SU-DHL-6 (cell line): ENCODE results near the gene HMCN2.

Experiments used
- H2AFZ ChIP-seq: fragments of 200-600 bp; sonication (generic); 2 replicates; pipeline ENCODE4 v1.6.1; 2014; ENCODE audit warnings: low read depth, mild to moderate bottlenecking, moderate library complexity, mixed read lengths, antibody characterized with exemption, low read length; ENCODE audit not compliant: severe bottlenecking
- H3F3A ChIP-seq: fragments of 200-600 bp; shearing (Covaris generic); 2 replicates; pipeline ENCODE4 v1.6.0; 2016; ENCODE audit warnings: antibody characterized with exemption, mild to moderate bottlenecking; ENCODE audit not compliant: insufficient read depth
- H3K27ac ChIP-seq: fragments of 200-600 bp; sonication (generic); 2 replicates; pipeline ENCODE4 v1.5.1; 2016; ENCODE audit warnings: low read depth, mild to moderate bottlenecking, low read length, moderate library complexity, mixed read lengths
- H3K27me3 ChIP-seq: fragments of 200-600 bp; sonication (generic), shearing (Covaris generic); 2 replicates; pipeline ENCODE4 v1.6.0; 2014; ENCODE audit warnings: mild to moderate bottlenecking, low read length
- H3K36me3 ChIP-seq: fragments of 200-600 bp; sonication (generic); 2 replicates; pipeline ENCODE4 v1.6.1; 2014; ENCODE audit warnings: mild to moderate bottlenecking, low read length, mixed read lengths
- H3K4me2 ChIP-seq: fragments of 300-600, 200-600 bp; shearing (Covaris generic), sonication (generic); 2 replicates; pipeline ENCODE4 v1.6.0; 2014; ENCODE audit warnings: low read length, low read depth, mild to moderate bottlenecking; ENCODE audit not compliant: poor library complexity, severe bottlenecking
- H3K4me3 ChIP-seq: fragments of 200-600 bp; sonication (generic); 2 replicates; pipeline ENCODE4 v1.5.1; 2014; ENCODE audit warnings: antibody characterized with exemption, low read length, mild to moderate bottlenecking, mixed read lengths; ENCODE audit not compliant: insufficient read depth, poor library complexity, severe bottlenecking
- H3K79me2 ChIP-seq: fragments of 200-600 bp; sonication (generic); 2 replicates; pipeline ENCODE4 v1.6.1; 2014; ENCODE audit warnings: mild to moderate bottlenecking, low read length, moderate library complexity; ENCODE audit not compliant: insufficient read depth
- H3K9ac ChIP-seq: fragments of 200-600 bp; sonication (generic); 2 replicates; pipeline ENCODE4 v1.7.0; 2014; ENCODE audit warnings: mild to moderate bottlenecking, low read length
- H3K9me2 ChIP-seq: fragments of 200-600 bp; sonication (generic); replicated peaks from 2 replicates; pipeline ENCODE4 v1.6.1; 2014; ENCODE audit warnings: low read length; ENCODE audit not compliant: insufficient read depth
- H3K9me3 ChIP-seq: fragments of 200-600 bp; sonication (generic); 2 replicates; pipeline ENCODE4 v1.6.1; 2014; ENCODE audit warnings: low read length, mixed read lengths; ENCODE audit not compliant: insufficient read depth
- H4K20me1 ChIP-seq: fragments of 200-600 bp; sonication (generic); 2 replicates; pipeline ENCODE4 v1.6.1; 2014; ENCODE audit warnings: low read depth, mild to moderate bottlenecking, antibody characterized with exemption, low read length, moderate library complexity, mixed read lengths
- CTCF ChIP-seq: fragments of 200-600 bp; sonication (generic); IDR thresholded peaks from one replicate; pipeline ENCODE4 v1.5.1; 2017; ENCODE audit warnings: antibody characterized with exemption, mild to moderate bottlenecking, low read length, moderate library complexity; ENCODE audit not compliant: insufficient read depth, poor library complexity, severe bottlenecking
- EZH2phosphoT487 ChIP-seq: fragments of 200-600 bp; sonication (generic), shearing (Covaris generic); conservative IDR thresholded peaks from 2 replicates; pipeline ENCODE4 v1.6.1; 2018; ENCODE audit warnings: mild to moderate bottlenecking, antibody characterized with exemption, low read length, moderate library complexity, mixed read lengths

HMCN2 gene

GRCh38 chr9:130289711-130290241 lies 24.2 kb downstream of the HMCN2 start:
- H2AFZ ChIP-seq, result no peak overlapping the region

GRCh38 chr9:130290291-130291181 lies 25.0 kb downstream of the HMCN2 start:
- Histone ChIP-seq H3F3A (no peaks in the 10 kb centered on the region), H3K4me3 (no peak overlapping the region), H3K79me2 (no peaks in the 10 kb centered on the region), H3K36me3 (no peaks in the 10 kb centered on the region), H3K4me2 (no peak overlapping the region), H3K9me2 (no peaks in the 10 kb centered on the region), H4K20me1 (no peaks in the 10 kb centered on the region), H3K27me3 (no peaks in the 10 kb centered on the region), H3K27ac (no peak overlapping the region), H3K9ac (no peak overlapping the region), H3K9me3 (no peaks in the 10 kb centered on the region), H2AFZ (no peak overlapping the region)
- TF ChIP-seq EZH2phosphoT487, result no peak
- TF ChIP-seq CTCF, result no peak

More at GRCh38 chr9:130289711-130290241, 24.2 kb downstream of the HMCN2 start:
- Histone ChIP-seq H3K9me2 (no peaks in the 10 kb centered on the region), H3F3A (no peaks in the 10 kb centered on the region), H3K79me2 (no peaks in the 10 kb centered on the region), H3K36me3 (no peaks in the 10 kb centered on the region), H3K9ac (no peak overlapping the region), H3K27me3 (no peaks in the 10 kb centered on the region), H3K27ac (no peak overlapping the region), H3K9me3 (no peaks in the 10 kb centered on the region), H4K20me1 (no peaks in the 10 kb centered on the region), H3K4me2 (no peak overlapping the region), H3K4me3 (no peak overlapping the region)
- TF ChIP-seq EZH2phosphoT487 (no peak), CTCF (no peak)

DNA sequence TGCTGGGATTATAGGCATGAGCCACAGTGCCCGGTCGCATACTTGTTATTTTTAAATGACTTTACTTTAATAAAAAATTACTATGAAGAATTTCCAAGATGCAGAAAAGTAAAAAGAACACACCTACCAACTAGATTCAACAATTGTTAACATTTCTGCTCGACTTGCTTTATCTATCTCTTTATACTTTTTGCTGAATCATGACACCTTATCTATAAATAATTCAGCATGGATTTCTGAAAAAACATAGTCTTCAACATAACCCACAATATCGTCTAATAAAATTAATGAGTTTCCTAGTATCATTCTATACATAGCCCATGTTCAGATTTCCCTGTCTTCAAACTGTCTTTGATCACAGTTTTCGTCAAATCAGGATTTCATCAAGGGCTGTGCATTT lies 25.9 kb downstream of the HMCN2 start:
- no peak for TF ChIP-seq EZH2phosphoT487
- no peak for TF ChIP-seq CTCF
- H3K9me2 ChIP-seq, result no peaks in the 10 kb centered on the region
- no peaks in the 10 kb centered on the region for H3K36me3 ChIP-seq
- H3K27ac ChIP-seq, result no peak overlapping the region
- H3K4me2 ChIP-seq, result no peak overlapping the region
- H3K27me3 ChIP-seq, result no peaks in the 10 kb centered on the region
- H3F3A ChIP-seq, result no peaks in the 10 kb centered on the region
- H3K9ac ChIP-seq, result no peak overlapping the region
- H4K20me1 ChIP-seq, result no peaks in the 10 kb centered on the region
- no peak overlapping the region for H3K4me3 ChIP-seq
- no peak overlapping the region for H2AFZ ChIP-seq
- H3K9me3 ChIP-seq, result no peaks in the 10 kb centered on the region
- H3K79me2 ChIP-seq, result no peaks in the 10 kb centered on the region
